Upper lobe of left lung (tissue), 6 donors: ENCODE data around the gene EMILIN1. TPM values are rescaled to one million over a fixed set of nuclear protein-coding genes. Genes with fewer than 3 reads are reported as not detected.
"Not testable (repeated sequence)": the region's sequence is repeated elsewhere in the genome, so short reads cannot be mapped to it uniquely, and the experiment has no call there.

Experiments used
- ATAC-seq, 2 donors: fragments of 200-7000 bp; cut with Tn5 transposase; one replicate each; pipeline ENCODE4 v1.9.1; 2022; ENCODE audit warnings: mild to moderate bottlenecking in 2 of 2, moderate library complexity in 2 of 2; ENCODE audit not compliant: low FRiP score in 2 of 2
- DNase-seq, 2 donors: peaks; one replicate each; pipeline ENCODE4 v3.0.0-alpha.2; 2019 to 2020
- H3K27ac ChIP-seq, 4 donors: fragments of 200-600 bp; sonication (generic); one replicate each; pipeline ENCODE4 v1.5.1; 2016 to 2019
- H3K27me3 ChIP-seq, 4 donors: fragments of 200-600 bp; sonication (generic); one replicate each; pipeline ENCODE4 v1.5.1; 2017 to 2019
- H3K36me3 ChIP-seq, 4 donors: fragments of 200-600 bp; sonication (generic); one replicate each; pipeline ENCODE4 v1.5.1; 2016 to 2019
- H3K4me1 ChIP-seq, 4 donors: fragments of 200-600 bp; sonication (generic); one replicate each; pipeline ENCODE4 v1.5.1; 2018 to 2019
- H3K4me3 ChIP-seq, 4 donors: fragments of 200-600 bp; sonication (generic); one replicate each; pipeline ENCODE4 v1.5.1; 2017 to 2019; ENCODE audit warnings: mild to moderate bottlenecking in 2 of 4, moderate library complexity in 1 of 4
- H3K9me3 ChIP-seq, 4 donors: fragments of 200-600 bp; sonication (generic); one replicate each; pipeline ENCODE4 v1.5.1; 2018 to 2019
- EP300 ChIP-seq, 4 donors: sonication (generic); formaldehyde crosslinking; IDR thresholded peaks; one replicate each; pipeline ENCODE4 v1.5.1; 2017; ENCODE audit warnings: antibody characterized with exemption in 4 of 4, control low read depth in 2 of 4
- POLR2A ChIP-seq, 4 donors: fragments of 450-650 bp; IDR thresholded peaks; one replicate each; pipeline ENCODE4 v1.5.1; 2016 to 2017; ENCODE audit warnings: antibody characterized with exemption in 4 of 4, mild to moderate bottlenecking in 2 of 4
- POLR2AphosphoS5 ChIP-seq, 2 donors: sonication (generic); formaldehyde crosslinking; IDR thresholded peaks; one replicate each; pipeline ENCODE4 v1.5.1; 2017; ENCODE audit warnings: antibody characterized with exemption in 2 of 2
- WGBS, 2 donors: methylation state at CpG; one replicate each; pipeline ENCODE4 v1.1.5; 2017 to 2018; 5-methylcytosine and 5-hydroxymethylcytosine counted together
- total RNA-seq, 6 donors: library from RNA; depleted of rRNA in 4 of 6; stranded (reverse); fragments of >200 nt in 4 of 6; gene quantifications; one replicate each; pipeline versions ENCODE4 v1.1.0 to v1.2.1, GENCODE V29; 2016 to 2021
- TF ChIP-seq, protein P1 (sequence below), 6 experiments: fragments of 450-650 bp in 4 of 6; fragments of 200-600 bp in 2 of 6; sonication (generic) in 2 of 6; IDR thresholded peaks; one replicate each; pipeline ENCODE4 v1.5.1; 2016 to 2019; ENCODE audit warnings: antibody characterized with exemption in 6 of 6
- donor health status: DM: no; HTN: no; CAD: no; lungs with moderate emphysema.
- donor health status: DM: no; HTN: yes; CAD: no; lungs with severe emphysema.

The EMILIN1 gene
- total RNA-seq, 6 donors from 2014 or later = 20.7 to 158 (median 49.0) TPM

DNA sequence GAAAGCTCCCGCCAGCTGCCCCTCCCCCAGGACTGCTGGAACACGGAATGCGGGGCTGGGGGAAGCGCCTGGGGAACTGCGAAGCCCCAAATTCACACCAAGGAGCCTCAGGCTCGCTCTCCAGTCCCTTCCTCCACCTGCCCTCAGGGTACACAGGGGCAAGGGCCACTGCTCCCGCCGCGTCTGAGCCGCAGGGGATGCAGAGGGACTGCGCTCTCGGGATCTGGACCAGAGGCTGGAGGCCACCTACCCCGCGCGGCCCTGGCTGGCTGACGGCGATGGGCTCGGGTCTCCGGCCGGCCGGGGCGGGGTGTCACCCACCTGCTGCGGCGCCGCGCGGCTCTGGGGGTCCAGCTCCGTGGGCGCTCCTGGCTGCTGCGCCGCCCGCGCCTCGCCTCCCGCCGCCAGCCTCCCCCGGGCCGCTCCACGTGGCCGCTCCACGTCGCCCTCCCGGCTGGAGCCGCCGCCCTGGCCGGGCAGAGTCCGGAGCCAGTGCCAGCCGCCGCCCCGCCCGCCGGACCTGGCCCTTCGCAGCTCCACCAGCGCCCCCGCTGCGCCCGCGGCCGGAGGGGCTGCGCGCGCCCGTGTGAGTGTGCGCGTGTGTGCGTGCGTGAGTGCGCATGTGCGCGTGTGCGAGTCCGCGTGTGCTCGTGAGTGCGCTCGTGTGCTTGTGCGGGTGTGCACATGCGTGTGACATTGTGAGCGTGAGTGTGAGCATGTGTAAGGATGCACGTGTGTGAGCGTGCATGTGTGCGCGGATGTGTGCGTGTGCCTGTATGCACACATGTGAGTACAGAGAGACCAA, 40.3 kb downstream of the EMILIN1 start, which contains the start of gene CGREF1:
Gene CGREF1, minus strand, starts transcription at position 604 of the 805 bp plus-strand sequence. CDS start 14,762 bp downstream, outside the sequence.
- Histone ChIP-seq H3K4me3 (peak within 1 kb of the TSS in 3 of 4 donors; percentile 34 to 44 (median 41)), H3K36me3 (no peaks in the 10 kb centered on the region), H3K9me3 (no peaks in the 10 kb centered on the region), H3K27me3 (peaks cover 0 to 16% (median 9%) of the 10 kb centered on the region in 4 donors), H3K4me1 (peaks cover 15 to 24% (median 18%) of the 10 kb centered on the region in 4 donors), H3K27ac (no peak within 1 kb of the TSS)
- TF ChIP-seq POLR2A (IDR thresholded peaks at IDR 0.05) (no peak), EP300 (IDR thresholded peaks at IDR 0.05) (no peak), POLR2AphosphoS5 (IDR thresholded peaks at IDR 0.05) (no peak)
- TF ChIP-seq, protein P1, sequence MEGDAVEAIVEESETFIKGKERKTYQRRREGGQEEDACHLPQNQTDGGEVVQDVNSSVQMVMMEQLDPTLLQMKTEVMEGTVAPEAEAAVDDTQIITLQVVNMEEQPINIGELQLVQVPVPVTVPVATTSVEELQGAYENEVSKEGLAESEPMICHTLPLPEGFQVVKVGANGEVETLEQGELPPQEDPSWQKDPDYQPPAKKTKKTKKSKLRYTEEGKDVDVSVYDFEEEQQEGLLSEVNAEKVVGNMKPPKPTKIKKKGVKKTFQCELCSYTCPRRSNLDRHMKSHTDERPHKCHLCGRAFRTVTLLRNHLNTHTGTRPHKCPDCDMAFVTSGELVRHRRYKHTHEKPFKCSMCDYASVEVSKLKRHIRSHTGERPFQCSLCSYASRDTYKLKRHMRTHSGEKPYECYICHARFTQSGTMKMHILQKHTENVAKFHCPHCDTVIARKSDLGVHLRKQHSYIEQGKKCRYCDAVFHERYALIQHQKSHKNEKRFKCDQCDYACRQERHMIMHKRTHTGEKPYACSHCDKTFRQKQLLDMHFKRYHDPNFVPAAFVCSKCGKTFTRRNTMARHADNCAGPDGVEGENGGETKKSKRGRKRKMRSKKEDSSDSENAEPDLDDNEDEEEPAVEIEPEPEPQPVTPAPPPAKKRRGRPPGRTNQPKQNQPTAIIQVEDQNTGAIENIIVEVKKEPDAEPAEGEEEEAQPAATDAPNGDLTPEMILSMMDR (IDR thresholded peaks at IDR 0.05) = no peak
- WGBS, 2 donors = 9 to 11% methylated on average over 9 to 31 of the region's 84 CpGs
- ATAC-seq (peak in 1 of 2 donors; percentile 43), DNase-seq (peak in 1 of 2 donors; percentile 85)

- not testable (repeated sequence) for H3K27ac ChIP-seq, H3K36me3 ChIP-seq, ATAC-seq, H3K9me3 ChIP-seq, DNase-seq
- Histone ChIP-seq H3K4me1 (peaks cover 15 to 29% (median 19%) of the 10 kb centered on the region in 4 donors), H3K4me3 (peak overlapping the region in 3 of 4 donors; percentile 34 to 44 (median 41)), H3K27me3 (peaks cover 0 to 16% (median 9%) of the 10 kb centered on the region in 4 donors)
- 67 to 79% methylated on average over 8 of the region's 8 CpGs for whole genome bisulfite sequencing, 2 donors
These were observed 40.9 kb downstream of the EMILIN1 start for GRCh38 chr2:27119330-27119670.

GRCh38 chr2:27121906-27122305, 43.5 kb downstream of the EMILIN1 start:
- ATAC-seq (no peak), DNase-seq (no peak)
- Histone ChIP-seq H3K4me3 (no peak overlapping the region), H3K36me3 (no peaks in the 10 kb centered on the region), H3K27me3 (peaks cover 0 to 16% (median 9%) of the 10 kb centered on the region in 4 donors), H3K4me1 (peaks cover 15 to 29% (median 19%) of the 10 kb centered on the region in 4 donors), H3K27ac (no peak overlapping the region), H3K9me3 (no peaks in the 10 kb centered on the region)
- TF ChIP-seq POLR2A (IDR thresholded peaks at IDR 0.05) (no peak), EP300 (IDR thresholded peaks at IDR 0.05) (no peak), POLR2AphosphoS5 (IDR thresholded peaks at IDR 0.05) (no peak)
- TF ChIP-seq, protein P1 (IDR thresholded peaks at IDR 0.05) = no peak
- 71 to 76% methylated on average over 2 of the region's 2 CpGs for WGBS, 2 donors

- WGBS, 2 donors = 92 to 93% methylated on average over 7 of the region's 7 CpGs
These were observed 44.4 kb downstream of the EMILIN1 start for GRCh38 chr2:27122791-27123190.

More at GRCh38 chr2:27122791-27123190, 44.4 kb downstream of the EMILIN1 start:
- DNase-seq (no peak), ATAC-seq (no peak)
- peaks cover 0 to 15% (median 9%) of the 10 kb centered on the region in 4 donors for H3K27me3 ChIP-seq
- H3K36me3 ChIP-seq = no peaks in the 10 kb centered on the region
- no peaks in the 10 kb centered on the region for H3K9me3 ChIP-seq
- H3K4me3 ChIP-seq = peak overlapping the region in 3 of 4 donors; percentile 52 to 71 (median 70)
- TF ChIP-seq EP300 (IDR thresholded peaks at IDR 0.05) (no peak), POLR2A (IDR thresholded peaks at IDR 0.05) (no peak), POLR2AphosphoS5 (IDR thresholded peaks at IDR 0.05) (no peak)
- TF ChIP-seq, protein P1 (IDR thresholded peaks at IDR 0.05) = no peak
- peak overlapping the region in 2 of 4 donors; percentile 75 to 76 for H3K27ac ChIP-seq
- peaks cover 15 to 29% (median 19%) of the 10 kb centered on the region in 4 donors for H3K4me1 ChIP-seq
